ENCODE data around the gene APMAP.

DNA sequence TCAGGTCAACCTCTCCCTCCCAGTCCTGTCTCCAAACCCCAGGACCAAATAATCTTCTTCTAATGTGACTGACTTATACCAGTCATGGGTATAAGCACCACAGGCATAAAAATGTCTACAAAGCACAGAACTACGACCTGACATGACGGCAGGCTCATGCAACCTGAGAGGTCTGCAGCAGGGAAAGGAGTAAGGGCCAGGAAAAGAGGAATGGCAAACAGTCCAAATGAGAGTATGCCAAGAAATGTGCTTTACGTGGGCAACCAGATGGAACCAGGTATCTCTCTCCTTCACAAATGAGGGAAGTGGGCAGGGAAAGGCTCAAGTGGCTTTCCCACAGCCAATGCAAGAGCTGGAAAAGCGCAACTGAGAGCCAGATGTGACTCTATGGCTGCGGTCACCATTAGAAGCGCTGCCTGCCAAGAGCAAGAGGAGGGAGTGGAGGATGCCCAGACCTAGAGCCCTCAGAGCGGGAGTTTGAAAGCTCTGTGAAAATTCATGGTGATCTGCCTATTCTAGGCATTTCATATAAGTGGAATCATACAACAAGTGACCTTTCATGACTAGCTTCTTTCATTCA, 6.0 kb downstream of the APMAP start:
- TF ChIP-seq NRF1 (conservative IDR thresholded peaks at IDR 0.05 in 1 of 2, IDR thresholded peaks at IDR 0.05 in 1 of 2) (no peak), DMBX1 (CRISPR knock-in tag; IDR thresholded peaks at IDR 0.05; ENCODE audit: borderline replicate concordance) (no peak), ARID3A (IDR thresholded peaks at IDR 0.05; ENCODE audit: borderline replicate concordance, low read depth, low read length) (no peak), ZNF12 (CRISPR knock-in tag; IDR thresholded peaks at IDR 0.05) (no peak), PATZ1 (CRISPR knock-in tag; IDR thresholded peaks at IDR 0.05; ENCODE audit: borderline replicate concordance) (no peak), KLF6 (CRISPR knock-in tag; IDR thresholded peaks at IDR 0.05; ENCODE audit: borderline replicate concordance) (no peak), POLR2AphosphoS5 (IDR thresholded peaks at IDR 0.05; ENCODE audit: control insufficient read depth, insufficient read depth, low read depth, low read length) (no peak), GABPA (tag; conservative IDR thresholded peaks at IDR 0.05; ENCODE audit: low read depth) (no peak), ZC3H4 (CRISPR knock-in tag; IDR thresholded peaks at IDR 0.05; ENCODE audit: borderline replicate concordance) (no peak), ETV6 (IDR thresholded peaks at IDR 0.05; ENCODE audit: borderline replicate concordance in 1 of 2, low read depth in 2 of 2, low read length in 1 of 2) (no peak), ETV6 (CRISPR knock-in tag; IDR thresholded peaks at IDR 0.05; ENCODE audit: borderline replicate concordance) (no peak)
- TF ChIP-seq, protein P1, sequence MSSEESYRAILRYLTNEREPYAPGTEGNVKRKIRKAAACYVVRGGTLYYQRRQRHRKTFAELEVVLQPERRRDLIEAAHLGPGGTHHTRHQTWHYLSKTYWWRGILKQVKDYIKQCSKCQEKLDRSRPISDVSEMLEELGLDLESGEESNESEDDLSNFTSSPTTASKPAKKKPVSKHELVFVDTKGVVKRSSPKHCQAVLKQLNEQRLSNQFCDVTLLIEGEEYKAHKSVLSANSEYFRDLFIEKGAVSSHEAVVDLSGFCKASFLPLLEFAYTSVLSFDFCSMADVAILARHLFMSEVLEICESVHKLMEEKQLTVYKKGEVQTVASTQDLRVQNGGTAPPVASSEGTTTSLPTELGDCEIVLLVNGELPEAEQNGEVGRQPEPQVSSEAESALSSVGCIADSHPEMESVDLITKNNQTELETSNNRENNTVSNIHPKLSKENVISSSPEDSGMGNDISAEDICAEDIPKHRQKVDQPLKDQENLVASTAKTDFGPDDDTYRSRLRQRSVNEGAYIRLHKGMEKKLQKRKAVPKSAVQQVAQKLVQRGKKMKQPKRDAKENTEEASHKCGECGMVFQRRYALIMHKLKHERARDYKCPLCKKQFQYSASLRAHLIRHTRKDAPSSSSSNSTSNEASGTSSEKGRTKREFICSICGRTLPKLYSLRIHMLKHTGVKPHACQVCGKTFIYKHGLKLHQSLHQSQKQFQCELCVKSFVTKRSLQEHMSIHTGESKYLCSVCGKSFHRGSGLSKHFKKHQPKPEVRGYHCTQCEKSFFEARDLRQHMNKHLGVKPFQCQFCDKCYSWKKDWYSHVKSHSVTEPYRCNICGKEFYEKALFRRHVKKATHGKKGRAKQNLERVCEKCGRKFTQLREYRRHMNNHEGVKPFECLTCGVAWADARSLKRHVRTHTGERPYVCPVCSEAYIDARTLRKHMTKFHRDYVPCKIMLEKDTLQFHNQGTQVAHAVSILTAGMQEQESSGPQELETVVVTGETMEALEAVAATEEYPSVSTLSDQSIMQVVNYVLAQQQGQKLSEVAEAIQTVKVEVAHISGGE (CRISPR knock-in tag; IDR thresholded peaks at IDR 0.05) = no peak
- TF ChIP-seq, protein P2, sequence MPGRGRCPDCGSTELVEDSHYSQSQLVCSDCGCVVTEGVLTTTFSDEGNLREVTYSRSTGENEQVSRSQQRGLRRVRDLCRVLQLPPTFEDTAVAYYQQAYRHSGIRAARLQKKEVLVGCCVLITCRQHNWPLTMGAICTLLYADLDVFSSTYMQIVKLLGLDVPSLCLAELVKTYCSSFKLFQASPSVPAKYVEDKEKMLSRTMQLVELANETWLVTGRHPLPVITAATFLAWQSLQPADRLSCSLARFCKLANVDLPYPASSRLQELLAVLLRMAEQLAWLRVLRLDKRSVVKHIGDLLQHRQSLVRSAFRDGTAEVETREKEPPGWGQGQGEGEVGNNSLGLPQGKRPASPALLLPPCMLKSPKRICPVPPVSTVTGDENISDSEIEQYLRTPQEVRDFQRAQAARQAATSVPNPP (IDR thresholded peaks at IDR 0.05; ENCODE audit: borderline replicate concordance, insufficient read depth, insufficient read length) = no peak
- TF ChIP-seq, protein P3, sequence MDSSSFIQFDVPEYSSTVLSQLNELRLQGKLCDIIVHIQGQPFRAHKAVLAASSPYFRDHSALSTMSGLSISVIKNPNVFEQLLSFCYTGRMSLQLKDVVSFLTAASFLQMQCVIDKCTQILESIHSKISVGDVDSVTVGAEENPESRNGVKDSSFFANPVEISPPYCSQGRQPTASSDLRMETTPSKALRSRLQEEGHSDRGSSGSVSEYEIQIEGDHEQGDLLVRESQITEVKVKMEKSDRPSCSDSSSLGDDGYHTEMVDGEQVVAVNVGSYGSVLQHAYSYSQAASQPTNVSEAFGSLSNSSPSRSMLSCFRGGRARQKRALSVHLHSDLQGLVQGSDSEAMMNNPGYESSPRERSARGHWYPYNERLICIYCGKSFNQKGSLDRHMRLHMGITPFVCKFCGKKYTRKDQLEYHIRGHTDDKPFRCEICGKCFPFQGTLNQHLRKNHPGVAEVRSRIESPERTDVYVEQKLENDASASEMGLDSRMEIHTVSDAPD (CRISPR knock-in tag; IDR thresholded peaks at IDR 0.05) = no peak
- TF ChIP-seq, protein P4, sequence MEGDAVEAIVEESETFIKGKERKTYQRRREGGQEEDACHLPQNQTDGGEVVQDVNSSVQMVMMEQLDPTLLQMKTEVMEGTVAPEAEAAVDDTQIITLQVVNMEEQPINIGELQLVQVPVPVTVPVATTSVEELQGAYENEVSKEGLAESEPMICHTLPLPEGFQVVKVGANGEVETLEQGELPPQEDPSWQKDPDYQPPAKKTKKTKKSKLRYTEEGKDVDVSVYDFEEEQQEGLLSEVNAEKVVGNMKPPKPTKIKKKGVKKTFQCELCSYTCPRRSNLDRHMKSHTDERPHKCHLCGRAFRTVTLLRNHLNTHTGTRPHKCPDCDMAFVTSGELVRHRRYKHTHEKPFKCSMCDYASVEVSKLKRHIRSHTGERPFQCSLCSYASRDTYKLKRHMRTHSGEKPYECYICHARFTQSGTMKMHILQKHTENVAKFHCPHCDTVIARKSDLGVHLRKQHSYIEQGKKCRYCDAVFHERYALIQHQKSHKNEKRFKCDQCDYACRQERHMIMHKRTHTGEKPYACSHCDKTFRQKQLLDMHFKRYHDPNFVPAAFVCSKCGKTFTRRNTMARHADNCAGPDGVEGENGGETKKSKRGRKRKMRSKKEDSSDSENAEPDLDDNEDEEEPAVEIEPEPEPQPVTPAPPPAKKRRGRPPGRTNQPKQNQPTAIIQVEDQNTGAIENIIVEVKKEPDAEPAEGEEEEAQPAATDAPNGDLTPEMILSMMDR (IDR thresholded peaks at IDR 0.05 in 2 of 3, conservative IDR thresholded peaks at IDR 0.05 in 1 of 3; ENCODE audit: insufficient read depth in 2 of 3, low read depth in 1 of 3, low read length in 3 of 3) = no peak

Data from K562 (cell line).